NCI-H2029 (cell line): ENCODE results near the gene DMD.
"Not testable (repeated sequence)": the region's sequence is repeated elsewhere in the genome, so short reads cannot be mapped to it uniquely, and the experiment has no call there.

Source experiments
- DNase-seq: peaks from one replicate; lab custom pipeline; 2025; lab: John Stamatoyannopoulos, UW

Gene DMD

DNA sequence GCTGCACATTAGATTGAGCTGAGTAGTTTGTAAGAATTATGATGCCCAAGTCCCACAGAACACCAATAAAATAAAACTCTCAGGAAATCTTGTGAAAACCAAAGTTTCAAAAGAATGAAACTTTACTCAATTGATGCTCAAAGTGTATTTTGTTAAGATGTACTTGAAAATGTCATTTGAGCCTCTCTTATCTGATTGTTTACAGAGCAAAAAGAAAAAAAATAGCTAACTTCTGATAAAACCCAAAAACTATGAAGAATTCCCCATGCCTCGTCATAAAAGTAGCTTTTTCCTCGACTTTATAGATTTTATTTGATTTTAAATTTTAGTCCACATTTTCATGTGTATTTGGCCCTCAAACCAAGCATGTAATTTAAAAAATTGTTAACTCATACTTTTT is 1618.0 kb downstream of the DMD start:
- no peak for DNase-seq

DNA sequence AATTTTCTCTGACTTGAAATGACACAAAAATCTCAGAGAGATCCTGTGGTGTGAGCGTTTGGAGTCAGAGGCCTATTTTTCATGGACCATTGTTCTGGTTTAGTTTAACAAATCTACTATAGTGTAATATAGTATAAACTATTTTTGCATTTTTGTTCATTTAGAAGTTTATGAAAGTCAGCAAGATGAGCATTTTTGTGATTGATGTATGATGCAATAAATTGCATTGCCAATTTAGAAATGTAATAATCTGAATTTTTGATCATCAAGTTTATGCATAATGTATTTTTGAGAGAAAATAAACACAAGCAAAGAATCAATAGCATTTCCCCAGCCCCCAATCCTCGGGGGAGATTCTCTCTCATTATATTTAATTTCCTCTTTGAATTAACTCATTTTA is 1620.0 kb downstream of the DMD start:
- DNase-seq, result no peak

DNA sequence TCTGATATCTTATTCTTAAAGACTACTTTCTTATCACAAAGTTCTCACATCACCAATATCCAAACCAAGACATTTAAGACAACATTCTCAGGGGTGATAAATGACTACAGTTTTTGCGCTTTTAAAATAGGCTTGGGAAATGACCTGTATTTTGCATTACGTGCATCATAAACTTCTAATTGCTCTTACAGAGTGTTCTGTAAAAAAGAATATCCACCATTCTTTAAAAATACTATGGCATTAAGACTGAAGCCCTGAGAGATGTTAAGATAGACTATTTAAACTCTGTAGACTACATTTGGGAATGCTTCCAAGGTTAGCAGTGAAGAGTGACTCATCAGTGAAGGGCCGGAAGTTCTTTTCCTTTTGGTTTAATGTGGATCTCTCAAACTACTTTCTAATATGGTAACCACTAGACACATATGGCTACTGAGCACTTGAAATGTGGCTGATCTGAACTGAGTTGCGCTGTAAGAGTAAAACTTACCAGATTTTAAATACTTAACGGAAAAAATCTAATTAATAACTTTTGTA is 1620.7 kb downstream of the DMD start:
- DNase-seq, result no peak

DNA sequence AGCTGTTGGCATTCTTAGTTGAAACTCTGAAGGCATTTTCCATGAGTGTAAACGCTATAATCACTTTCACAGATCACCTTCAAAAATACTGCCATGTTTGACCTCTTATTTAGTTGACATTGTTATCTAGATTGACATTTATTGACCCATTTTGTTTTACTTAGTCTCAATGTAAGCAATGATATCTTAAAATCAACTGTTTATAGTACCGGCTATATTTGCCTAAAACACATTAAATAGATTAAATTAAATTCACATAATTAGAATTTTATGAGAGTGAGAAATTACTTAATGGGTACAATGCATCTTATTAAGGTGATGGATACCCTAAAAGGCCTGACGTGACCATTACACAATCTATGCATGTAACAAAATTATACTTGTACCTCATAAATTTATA is 1621.8 kb downstream of the DMD start:
- no peak for DNase-seq

DNA sequence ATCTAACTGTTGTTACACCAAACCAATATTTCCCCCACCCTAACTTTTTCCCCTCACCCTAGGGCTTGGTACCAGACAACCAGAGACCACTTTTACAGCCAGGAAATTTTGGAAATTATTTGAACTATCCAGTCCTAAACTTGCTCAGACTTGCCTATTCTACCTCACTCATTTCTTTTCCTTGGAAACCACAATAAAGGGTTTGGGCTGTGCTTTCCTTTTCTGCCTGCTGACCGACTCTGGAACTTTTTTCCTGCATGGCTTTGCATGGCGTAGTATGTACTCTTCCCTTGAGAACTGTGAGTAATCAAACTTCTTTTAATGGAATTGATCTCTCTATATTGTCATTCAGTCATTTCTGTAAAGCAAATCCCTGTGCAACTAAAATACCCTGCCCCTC is 1623.0 kb downstream of the DMD start:
- no peak for DNase-seq

DNA sequence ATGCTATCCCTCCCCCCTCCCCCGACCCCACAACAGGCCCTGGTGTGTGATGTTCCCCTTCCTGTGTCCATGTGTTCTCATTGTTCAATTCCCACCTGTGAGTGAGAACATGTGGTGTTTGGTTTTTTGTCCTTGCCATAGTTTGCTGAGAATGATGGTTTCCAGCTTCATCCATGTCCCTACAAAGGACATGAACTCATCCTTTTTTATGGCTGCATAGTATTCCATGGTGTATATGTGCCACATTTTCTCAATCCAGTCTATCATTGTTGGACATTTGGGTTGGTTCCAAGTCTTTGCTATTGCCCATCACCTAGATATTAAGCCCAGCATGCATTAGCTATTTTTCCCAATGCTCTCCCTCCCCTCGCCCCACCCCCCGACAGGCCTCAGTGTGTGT is 1627.5 kb downstream of the DMD start:
- DNase-seq, result not testable (repeated sequence)

DNA sequence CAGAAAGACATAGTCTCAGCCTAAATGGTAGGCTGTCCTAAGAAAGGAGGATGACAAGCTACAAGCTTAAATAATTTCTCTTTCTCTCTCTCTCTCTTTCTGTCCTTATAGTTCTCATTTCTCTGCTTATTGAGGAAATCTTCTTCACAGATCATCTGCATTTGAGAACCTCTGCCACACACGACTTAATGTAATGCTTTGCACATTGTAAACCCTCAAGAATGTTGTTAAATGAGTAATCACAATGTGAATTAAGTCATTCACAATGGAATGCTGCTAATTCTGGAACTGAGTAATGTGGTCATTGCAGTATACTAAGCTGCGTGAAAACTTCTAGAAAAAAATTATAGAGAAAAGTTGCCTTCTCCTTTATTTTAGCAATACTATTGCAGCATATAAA is 1630.6 kb downstream of the DMD start:
- DNase-seq, result no peak

DNA sequence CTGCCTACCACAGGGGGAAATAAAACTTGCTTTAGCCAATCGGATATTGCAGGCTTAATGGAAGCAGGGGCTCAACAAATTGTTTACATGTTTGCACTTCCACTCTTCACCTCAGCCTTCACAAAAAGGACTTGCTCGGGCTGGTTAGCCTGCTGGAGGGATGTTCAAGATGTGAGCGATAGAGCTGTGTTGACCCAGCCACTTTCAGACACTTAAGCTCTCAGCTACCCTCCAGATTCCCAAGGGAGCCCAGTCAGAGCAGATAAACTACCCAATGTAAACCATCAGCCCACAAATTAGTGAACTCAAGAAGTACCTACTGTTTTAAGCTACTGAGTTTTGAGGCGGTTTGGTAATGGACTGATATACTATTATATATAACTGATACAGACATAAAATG is 1631.1 kb downstream of the DMD start:
- DNase-seq, result no peak

DNA sequence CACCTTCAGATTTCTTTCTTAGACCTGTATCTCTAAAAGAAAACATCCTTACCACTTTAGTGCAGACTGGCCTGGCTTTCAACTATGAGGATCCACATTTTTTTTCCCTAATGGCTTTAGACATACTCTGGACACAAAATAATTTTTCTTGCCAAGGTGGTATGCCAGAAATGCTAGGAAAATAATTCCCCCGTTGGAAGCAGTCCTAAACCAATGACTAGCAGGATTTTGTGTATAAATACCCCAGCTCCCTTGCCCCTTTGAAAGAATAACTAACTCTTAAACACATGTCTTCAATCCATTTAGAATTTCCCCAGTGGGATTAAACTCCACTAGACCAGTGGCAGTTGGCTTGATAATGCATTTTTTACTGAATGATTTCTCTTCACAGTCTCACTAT is 1639.0 kb downstream of the DMD start:
- DNase-seq, result no peak

DNA sequence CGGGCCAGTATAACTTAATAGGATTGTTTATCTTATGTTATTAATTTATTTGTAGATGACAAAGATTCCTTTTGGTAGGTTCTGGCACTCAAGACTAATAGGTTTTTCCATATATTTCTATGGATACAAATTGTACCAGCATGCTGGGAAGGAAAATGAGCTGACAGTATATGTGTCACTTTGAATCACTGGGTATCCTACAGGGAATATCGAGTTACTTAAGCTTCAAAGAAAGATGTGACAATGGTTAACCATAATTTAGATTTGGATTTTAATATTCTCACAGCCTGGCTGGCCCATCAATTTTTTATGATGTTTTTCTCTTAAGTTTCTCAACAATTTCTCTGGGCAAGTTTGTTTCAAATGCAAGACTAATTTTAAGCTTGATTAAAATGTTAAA is 1640.7 kb downstream of the DMD start:
- no peak for DNase-seq

DNA sequence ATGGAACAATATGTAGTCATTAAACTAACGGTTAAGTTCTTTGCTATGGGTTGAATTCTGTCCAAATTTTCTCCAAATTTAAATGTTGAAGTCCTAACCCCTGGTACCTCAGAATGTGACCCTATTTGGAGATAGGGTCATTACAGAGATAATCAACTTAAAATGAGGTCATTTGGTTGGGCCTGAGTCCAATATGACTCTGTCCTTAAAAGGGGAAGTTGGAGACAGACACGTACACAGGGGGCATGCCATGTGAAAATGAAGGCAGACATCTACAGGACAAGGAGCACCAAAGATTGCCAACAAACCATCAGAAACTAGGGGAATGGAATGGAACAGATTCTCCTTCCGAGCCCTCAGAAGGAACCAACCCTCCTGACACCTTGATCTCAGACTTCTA is 1647.6 kb downstream of the DMD start:
- no peak for DNase-seq

DNA sequence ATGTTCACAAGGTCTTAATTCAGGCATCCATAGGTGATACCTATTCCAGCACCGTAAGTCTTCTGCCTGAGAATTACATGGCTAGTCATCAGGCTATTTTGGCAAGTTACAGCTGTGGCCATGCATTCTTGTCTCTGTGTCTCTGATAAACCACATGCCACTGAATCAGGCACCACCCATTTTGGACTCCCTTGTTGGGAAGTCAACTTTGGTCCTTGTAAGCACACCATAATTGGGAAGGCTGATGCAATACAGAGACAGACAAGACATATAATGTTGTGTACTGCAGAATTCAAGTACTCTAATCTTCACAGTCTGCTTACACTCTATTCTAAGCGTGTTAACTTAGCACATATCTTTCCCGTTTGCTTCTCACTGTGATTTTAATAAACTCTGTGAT is 1655.8 kb downstream of the DMD start:
- DNase-seq, result no peak

DNA sequence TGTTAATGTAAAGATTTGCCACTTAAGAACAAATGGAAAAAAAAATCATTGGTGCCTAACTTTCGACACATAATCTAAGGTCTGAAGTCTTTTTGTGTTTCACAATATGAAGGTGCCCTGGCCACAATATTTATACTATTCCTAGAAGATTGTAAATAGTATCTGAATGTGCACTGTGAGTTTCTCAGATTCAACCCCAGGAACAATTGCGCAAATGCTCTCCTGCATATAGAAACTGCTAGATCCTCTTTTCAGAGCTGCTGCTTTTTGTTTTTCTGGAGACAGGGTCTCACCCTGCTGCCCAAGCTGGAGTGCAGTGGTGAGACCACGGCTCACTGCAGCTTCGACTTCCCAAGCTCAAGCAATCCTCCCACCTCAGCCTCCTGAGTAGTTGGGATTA is 1659.4 kb downstream of the DMD start:
- DNase-seq, result no peak

DNA sequence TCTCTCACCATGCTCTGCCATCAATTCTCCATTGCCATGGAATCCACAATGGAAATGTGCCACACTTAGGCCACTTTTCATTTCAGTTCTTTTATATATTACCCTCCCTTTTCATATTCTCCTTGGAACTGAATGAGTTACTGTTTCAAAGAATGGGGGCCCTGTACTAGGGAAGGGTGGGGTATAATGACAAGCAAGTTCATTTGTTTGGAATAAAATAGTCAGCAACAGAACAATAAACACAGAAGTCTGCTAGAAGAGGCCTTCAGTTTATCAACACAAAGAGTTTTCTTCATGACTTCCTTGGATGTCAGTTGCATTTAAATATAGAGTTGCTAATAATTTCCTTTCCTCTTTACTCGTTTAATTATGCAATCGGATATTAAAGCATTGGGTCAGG is 1661.2 kb downstream of the DMD start:
- DNase-seq, result no peak

DNA sequence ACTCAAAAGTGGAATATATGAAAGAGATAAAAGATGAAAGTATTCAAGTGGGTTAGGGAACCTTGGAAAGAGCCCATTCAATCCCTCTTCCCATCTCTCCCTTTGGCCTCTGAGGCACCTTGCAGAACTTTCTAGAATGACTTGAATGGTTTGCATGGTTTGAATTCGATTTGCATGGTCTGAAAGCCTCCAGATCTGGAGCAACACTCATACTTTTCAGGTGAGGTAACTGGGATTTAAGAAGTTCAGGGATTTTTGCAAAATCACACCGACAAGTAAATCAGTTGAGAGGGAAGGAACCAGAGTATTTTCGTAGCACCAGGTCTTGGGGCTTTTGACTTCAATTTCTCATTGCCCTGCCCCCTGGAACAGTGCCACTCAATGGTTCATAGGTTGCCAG is 1663.5 kb downstream of the DMD start:
- no peak for DNase-seq

DNA sequence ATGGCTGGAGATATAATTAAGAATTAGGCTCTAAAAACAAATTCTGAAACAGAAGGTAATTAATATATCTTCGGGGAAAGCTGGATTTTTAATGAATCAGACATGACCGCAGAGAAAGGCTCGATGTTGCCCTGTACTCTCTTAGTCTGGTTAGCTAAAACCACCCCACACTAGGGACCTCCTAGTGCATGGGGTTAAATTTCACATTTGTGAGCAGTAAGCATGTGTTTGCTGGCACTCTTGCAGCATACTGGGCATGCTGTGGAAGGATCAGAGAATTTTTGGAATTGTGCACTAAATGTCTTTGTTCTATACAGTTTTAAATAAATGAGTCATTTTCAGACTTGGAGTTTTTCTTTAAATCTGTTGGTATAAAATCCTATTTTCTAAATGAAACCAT is 1663.9 kb downstream of the DMD start:
- no peak for DNase-seq

DNA sequence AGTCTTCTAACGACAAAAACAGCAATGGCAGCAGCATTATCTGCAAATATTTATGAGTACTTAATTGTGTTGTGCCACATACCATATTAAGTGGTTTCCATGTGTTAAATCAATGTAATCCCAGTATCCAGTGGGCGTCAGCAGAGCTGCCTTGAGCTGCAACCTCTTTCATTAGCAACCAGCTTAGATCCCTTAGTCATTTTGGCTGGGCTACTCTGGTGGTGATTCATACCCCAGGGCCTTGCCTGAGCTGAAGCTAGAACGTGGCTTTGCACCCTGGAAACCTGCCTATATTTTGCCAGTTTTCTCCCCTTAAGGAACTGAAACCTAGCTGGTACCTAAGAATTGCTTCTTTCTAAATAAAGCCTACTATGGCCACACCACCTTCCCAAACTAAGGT is 1665.2 kb downstream of the DMD start:
- DNase-seq, result no peak

DNA sequence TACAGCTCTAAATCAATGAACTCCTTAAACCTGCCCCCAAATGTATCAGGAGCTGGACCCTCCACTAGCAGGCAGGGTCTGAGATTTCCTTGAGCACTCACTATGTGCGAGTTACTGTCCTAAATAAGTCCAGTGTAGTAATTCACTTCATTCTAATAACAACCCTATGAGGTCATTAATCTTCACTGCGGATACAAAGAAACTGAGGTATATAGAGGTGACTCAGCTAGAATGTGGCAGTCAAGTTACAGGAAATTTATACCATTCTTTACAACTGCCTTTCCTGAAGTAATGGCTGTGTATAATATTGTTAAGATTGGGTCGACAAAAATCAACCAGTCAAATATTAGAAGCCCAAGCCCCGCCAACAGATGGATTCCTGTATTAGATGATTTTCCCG is 1665.6 kb downstream of the DMD start:
- DNase-seq, result no peak

DNA sequence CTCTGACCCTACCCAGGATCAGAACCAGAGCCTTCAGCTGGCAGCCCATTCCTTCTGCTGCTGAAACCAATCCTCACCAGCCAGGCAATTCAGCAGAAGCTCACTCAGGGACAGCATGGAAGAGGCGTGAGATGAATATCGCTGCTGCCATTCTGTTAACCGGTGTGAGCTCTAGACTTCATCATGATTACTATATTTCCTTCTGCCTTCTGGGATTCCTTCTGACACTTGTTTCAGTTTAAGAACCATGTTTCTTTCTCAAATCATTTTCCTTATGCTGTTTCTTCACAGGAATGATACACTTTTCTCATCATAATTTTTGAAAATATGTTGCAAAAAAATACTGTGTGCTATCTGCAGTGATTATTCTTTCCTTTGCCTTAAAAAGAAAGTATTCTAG is 1666.2 kb downstream of the DMD start:
- DNase-seq, result no peak

DNA sequence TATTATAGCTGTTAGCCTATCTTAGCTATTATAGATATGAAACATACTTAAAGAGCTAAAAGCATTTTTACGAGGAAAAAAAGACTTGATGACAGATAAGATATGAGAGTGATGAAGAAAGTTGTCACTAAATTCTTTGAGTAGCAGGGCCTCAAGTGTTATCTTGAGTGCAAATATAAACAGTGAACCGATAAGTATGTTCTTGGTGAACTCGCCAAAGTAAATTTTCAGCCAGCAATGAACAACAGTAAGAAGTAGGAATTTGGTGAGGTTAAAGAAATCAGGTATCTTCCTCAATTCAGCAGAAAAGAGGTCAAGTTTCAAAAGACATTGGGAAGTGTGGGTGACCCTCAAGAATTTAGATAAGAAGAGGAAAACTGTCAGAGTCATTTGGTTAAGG is 1667.7 kb downstream of the DMD start:
- no peak for DNase-seq

DNA sequence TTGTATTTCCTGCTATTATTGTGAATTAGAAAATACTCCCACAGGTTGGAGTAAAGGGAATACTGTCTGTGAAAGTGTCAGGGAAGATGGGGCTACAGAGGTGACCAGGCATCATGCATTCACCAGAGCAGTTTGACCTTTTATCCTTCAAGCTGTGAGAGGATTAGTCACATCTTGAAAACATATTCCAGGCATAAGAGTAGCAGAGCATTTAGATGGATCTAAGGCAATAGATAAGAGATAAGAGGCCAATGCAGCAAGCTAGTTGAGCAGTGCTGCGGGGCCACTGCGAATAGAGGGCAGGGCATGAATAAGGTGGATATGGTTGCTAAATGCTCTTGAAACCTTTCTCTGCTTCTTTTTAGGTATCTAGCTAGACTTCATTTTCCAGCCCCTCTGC is 1668.8 kb downstream of the DMD start:
- DNase-seq, result no peak

DNA sequence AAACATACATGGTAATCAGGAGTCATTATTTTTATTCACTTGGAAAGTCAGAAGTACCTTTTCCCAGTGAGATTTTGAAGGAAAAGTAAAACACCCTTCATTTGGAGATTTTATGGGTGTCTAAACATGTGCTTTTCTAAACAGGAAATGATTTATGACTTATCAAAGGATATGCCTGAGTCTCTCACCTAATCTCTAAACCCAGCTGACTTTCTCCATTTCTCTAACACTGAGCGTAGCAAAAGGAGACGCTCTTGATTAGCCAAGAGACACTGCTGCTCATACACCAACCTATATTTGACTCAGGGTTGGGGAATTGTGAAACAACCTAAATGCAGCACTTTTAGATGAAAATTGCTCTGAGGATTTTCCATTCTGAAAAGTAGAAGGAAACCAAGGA is 1671.0 kb downstream of the DMD start:
- no peak for DNase-seq

DNA sequence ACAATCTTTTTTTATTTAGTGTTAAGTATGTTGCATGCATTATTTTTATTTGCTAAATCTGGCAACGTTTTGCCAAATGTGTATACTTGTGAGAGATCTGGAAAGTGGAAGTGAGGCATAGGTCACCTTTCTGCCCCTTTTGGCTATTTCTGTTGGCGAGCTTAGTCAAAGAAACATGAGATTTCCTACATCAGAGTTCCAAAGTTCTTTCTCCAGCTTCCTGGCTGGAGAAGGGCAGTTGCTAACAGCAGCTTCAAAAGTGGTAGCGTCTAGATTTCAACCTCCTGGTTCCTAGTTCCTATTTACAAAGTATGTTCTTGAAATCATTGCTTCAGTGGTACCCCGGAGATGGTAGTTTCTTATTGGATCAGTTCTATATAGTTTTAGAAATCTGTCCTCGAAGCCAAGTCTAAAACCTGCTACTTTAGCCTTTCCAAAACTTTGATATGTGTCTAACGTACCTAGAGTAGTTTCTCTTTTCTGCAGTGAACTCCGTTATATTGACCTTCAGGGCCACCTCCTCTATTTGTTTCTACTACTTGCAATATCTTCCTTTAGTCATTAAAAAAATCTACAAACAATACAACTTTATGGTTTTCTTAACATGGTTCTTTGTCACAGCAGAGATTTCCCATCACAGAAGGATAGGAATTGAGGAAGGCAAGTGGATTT is 1683.8 kb downstream of the DMD start:
- DNase-seq, result no peak

DNA sequence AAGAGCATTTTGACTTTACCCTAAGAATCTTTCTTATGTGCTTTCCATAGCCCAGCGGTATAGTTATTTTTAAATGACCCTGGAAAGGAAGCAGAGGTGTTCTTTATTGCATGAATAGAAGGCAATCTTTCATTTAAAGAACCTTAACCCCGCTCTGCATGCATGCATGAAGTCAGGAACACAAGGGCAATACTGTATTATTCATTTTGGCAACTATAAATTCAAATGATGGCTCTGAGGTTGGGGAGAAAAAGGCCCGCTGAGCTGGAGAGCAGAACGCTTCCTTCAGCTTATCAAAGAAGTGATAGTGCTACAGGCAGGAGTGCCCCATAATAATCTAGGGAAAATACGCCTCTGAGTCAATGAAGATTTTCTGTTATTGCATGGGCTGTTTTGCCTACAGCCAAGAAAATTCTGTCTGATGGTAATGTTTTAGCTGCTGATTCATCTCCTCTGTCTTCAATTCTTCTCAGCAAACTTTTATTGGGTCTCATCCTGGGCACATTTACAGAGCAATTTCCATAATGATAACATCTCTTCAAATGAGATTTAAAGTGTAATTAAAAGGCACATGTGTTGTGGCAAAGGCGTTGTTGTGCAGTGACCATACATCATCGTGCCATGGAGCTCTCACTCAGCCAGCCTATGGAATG is 1687.3 kb downstream of the DMD start:
- no peak for DNase-seq
